GM12874 (cell line): ENCODE data around the gene RSRC1.

ENCODE experiments used
- TF ChIP-seq, protein P1 (sequence below): IDR thresholded peaks from 2 replicates; pipeline ENCODE4 v1.5.1; 2011; ENCODE audit warnings: low read depth, mild to moderate bottlenecking, control low read depth, low read length, moderate library complexity; ENCODE audit not compliant: insufficient read depth

Gene RSRC1

DNA sequence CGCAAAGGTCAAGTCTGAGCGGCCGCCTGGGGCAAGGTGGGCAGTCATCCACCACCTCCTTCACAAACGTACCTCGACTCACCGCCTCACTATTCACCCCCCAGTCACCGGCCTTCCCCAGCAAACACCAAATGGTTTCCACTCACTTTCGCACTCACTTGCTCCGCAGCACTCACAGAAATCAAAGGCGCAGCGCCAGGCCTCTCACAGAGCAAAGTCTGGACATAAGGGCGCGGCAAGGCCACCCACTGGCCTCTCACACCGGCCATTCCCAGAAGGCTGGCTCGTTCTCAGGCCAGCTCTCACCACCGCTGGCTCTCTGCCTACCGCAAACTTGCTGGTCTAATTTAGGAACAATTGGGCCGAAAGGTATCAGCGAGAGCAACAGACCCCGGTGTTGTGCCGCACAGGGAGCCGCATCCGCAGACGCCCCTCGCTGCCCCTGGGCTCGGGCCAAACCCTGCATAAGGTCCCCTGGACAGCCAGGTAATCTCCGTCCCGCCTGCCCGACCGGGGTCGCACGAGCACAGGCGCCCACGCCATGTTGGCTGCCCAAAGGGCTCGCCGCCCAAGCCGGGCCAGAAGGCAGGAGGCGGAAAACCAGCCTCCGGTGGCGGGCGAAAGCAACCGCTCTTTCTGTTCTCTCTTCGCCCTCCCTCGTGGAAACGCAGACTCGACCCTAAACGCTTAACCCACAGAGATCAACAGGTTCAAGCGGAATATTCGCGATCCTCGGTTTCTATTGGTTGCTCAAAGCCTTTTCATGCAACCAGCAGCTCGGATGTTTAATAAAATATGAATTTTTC is 6.6 kb upstream of the RSRC1 start:
- TF ChIP-seq, protein P1, sequence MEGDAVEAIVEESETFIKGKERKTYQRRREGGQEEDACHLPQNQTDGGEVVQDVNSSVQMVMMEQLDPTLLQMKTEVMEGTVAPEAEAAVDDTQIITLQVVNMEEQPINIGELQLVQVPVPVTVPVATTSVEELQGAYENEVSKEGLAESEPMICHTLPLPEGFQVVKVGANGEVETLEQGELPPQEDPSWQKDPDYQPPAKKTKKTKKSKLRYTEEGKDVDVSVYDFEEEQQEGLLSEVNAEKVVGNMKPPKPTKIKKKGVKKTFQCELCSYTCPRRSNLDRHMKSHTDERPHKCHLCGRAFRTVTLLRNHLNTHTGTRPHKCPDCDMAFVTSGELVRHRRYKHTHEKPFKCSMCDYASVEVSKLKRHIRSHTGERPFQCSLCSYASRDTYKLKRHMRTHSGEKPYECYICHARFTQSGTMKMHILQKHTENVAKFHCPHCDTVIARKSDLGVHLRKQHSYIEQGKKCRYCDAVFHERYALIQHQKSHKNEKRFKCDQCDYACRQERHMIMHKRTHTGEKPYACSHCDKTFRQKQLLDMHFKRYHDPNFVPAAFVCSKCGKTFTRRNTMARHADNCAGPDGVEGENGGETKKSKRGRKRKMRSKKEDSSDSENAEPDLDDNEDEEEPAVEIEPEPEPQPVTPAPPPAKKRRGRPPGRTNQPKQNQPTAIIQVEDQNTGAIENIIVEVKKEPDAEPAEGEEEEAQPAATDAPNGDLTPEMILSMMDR: no peak

DNA sequence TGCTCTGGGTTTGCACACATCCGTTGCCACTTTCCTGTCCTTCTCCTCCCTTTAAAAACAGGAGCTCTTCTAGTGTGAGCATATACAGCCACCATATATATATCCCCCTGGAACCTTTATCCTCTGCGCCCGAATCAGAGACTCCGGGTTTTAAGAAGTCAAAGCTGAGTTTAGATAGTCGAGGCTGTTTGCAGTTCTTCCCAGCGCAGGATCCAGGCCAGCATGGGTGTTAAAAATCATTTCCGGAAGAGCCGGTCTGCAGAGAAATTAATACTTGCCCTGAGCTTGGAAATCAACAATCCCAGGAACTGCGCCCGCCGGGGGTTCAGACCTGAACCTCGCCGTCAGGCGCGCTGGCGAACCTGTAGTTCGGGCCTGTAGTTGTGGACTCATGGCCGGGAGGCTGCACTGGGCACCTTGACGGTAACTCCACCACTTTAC is 6.0 kb upstream of the RSRC1 start:
- TF ChIP-seq, protein P1: no peak

- TF ChIP-seq, protein P1: no peak
Observed at GRCh38 chr3:158104431-158104921, 5.4 kb upstream of the RSRC1 start.

DNA sequence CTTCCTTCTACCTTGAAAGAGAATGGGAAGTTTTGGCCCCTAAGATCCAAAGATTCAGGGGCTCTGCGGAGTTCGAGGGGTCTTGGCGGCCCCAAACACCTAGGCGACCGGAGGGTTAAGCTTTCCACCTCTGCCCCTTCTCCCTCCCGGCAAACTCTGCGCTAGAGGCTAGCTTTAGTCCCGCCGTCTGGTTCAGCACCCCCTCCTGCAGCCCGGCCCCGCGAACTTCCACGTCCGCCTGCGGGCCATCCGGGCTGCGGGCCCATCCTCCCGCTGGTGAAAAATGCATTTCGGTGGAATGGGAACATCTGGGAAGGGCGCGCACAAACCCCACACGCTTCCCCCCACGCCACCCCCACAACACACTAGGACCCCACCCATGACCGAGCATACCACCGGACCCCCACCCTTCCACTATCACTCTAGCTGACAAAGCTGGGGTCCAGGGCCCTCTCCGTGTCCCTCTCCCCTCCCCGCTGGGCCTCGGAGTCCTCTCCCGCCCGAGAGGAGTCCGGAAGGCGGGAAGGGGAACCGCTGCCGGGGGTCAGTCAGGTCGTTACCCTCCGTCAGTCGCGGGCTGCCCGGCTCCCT is 4.7 kb upstream of the RSRC1 start:
- TF ChIP-seq, protein P1: no peak

DNA sequence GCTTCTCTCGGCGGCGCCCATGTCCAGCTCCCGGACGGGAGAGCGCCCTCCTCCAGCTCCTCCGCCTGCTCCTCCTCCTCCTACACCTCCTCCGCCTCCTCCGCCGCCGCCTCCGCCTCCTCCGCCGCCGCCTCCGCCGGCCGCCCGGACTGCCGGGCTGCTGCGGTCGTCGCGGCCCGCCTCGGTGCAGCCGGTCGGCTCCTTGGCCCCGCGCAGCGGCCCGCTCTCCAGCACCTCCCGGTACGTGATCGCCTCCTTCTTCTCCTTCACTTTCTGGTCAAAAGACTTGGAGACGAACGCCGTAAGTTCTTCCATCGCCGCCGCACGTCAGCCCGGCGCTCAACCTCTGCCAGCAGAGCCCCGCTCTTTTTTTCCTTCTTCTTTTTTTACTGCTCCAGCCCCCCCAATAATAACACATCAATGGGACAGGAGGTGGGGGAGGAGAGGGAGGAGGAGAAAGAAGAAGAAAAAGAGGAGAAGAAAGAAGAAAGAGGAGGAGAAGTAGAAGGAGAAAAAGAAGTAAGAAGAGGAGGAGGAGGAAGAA is 4.1 kb upstream of the RSRC1 start:
- TF ChIP-seq, protein P1: no peak

GRCh38 chr3:158106766-158107471 is 3.0 kb upstream of the RSRC1 start:
- TF ChIP-seq, protein P1: no peak
